ENCODE measurements around the gene HS3ST5.

GRCh38 chr6:114364301-114364700 is 21.5 kb upstream of the HS3ST5 start:
- TF ChIP-seq CTCF (IDR thresholded peaks at IDR 0.05): no peak
- no peak for TF ChIP-seq POLR2A (IDR thresholded peaks at IDR 0.05)

Measured in ovary (tissue), 3 donors.